ENCODE results near the gene PPP6C. TPM values are rescaled to one million over a fixed set of nuclear protein-coding genes. Genes with fewer than 3 reads are reported as not detected.

PPP6C gene
- total and polyA plus RNA-seq, 2 of the 13 experiments (the other 11 are each of a cell fraction or from before 2014, with no cell fraction given), result 18.5 to 20.9 TPM

DNA sequence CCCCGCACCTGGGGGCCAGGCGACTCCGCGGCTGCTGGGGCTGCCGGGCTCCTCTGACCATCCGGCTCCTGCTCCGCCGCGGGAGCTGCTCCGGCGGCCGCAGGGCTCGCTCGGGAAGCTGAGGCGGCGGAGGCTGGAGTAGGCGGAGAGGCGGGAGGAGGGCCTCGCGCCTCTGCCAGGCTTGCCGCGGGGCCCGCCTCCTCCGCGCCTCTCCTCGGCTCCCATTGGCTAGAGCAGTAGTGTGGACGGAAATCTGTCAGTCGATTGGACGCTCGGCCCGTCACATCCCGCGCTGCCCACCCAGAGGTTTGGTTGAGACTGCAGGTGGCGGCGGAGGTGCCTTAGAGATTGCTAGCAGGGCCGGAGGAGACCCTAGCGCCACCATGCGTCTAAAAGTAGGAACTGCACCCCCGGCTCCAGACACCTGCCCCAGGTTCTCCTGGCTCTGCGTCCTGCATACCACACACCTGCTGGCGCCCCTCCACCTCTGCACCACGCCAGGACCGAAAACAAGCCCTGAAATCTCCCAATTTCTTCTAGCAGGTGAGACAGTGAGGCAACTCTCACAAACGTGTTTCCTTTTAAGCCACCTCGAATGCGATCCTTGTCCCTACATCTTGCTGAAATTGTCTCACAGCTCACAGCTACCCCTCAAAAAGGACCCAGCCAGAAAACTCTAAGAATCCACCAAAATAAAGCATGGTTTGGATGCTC is 46.1 kb downstream of the PPP6C start, which contains the start of gene SCAI (continued):
- TF ChIP-seq, protein P1, sequence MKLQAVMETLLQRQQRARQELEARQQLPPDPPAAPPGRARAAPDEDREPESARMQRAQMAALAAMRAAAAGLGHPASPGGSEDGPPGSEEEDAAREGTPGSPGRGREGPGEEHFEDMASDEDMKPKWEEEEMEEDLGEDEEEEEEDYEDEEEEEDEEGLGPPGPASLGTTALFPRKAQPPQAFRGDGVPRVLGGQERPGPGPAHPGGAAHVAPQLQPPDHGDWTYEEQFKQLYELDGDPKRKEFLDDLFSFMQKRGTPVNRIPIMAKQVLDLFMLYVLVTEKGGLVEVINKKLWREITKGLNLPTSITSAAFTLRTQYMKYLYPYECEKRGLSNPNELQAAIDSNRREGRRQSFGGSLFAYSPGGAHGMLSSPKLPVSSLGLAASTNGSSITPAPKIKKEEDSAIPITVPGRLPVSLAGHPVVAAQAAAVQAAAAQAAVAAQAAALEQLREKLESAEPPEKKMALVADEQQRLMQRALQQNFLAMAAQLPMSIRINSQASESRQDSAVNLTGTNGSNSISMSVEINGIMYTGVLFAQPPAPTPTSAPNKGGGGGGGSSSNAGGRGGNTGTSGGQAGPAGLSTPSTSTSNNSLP (IDR thresholded peaks at IDR 0.05; ENCODE audit: low read depth, low read length), result no peak
- TF ChIP-seq HMGXB3 (CRISPR knock-in tag; IDR thresholded peaks at IDR 0.05; ENCODE audit: borderline replicate concordance) (no peak), ZFP36 (IDR thresholded peaks at IDR 0.05; ENCODE audit: borderline replicate concordance, low read depth, low read length, partially characterized antibody) (peak; percentile 3), MXD4 (CRISPR knock-in tag; IDR thresholded peaks at IDR 0.05) (no peak), ZNF383 (CRISPR knock-in tag; IDR thresholded peaks at IDR 0.05; ENCODE audit: borderline replicate concordance) (no peak), YEATS4 (CRISPR knock-in tag; IDR thresholded peaks at IDR 0.05; ENCODE audit: borderline replicate concordance) (peak; percentile 18; the same call in 1 of the 2 replicates), ZNF883 (CRISPR knock-in tag; IDR thresholded peaks at IDR 0.05; ENCODE audit: not compliant biosample characterization) (no peak), ZBTB43 (CRISPR knock-in tag; conservative IDR thresholded peaks at IDR 0.05) (no peak), ZNF484 (CRISPR knock-in tag; IDR thresholded peaks at IDR 0.05; ENCODE audit: borderline replicate concordance, low read depth) (no peak), POGK (CRISPR knock-in tag; conservative IDR thresholded peaks at IDR 0.05) (no peak), ZNF329 (CRISPR knock-in tag; IDR thresholded peaks at IDR 0.05; ENCODE audit: low read depth) (no peak)
- TF ChIP-seq, protein P2, sequence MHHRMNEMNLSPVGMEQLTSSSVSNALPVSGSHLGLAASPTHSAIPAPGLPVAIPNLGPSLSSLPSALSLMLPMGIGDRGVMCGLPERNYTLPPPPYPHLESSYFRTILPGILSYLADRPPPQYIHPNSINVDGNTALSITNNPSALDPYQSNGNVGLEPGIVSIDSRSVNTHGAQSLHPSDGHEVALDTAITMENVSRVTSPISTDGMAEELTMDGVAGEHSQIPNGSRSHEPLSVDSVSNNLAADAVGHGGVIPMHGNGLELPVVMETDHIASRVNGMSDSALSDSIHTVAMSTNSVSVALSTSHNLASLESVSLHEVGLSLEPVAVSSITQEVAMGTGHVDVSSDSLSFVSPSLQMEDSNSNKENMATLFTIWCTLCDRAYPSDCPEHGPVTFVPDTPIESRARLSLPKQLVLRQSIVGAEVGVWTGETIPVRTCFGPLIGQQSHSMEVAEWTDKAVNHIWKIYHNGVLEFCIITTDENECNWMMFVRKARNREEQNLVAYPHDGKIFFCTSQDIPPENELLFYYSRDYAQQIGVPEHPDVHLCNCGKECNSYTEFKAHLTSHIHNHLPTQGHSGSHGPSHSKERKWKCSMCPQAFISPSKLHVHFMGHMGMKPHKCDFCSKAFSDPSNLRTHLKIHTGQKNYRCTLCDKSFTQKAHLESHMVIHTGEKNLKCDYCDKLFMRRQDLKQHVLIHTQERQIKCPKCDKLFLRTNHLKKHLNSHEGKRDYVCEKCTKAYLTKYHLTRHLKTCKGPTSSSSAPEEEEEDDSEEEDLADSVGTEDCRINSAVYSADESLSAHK (CRISPR knock-in tag; IDR thresholded peaks at IDR 0.05; ENCODE audit: borderline replicate concordance), result no peak
- TF ChIP-seq, protein P3, sequence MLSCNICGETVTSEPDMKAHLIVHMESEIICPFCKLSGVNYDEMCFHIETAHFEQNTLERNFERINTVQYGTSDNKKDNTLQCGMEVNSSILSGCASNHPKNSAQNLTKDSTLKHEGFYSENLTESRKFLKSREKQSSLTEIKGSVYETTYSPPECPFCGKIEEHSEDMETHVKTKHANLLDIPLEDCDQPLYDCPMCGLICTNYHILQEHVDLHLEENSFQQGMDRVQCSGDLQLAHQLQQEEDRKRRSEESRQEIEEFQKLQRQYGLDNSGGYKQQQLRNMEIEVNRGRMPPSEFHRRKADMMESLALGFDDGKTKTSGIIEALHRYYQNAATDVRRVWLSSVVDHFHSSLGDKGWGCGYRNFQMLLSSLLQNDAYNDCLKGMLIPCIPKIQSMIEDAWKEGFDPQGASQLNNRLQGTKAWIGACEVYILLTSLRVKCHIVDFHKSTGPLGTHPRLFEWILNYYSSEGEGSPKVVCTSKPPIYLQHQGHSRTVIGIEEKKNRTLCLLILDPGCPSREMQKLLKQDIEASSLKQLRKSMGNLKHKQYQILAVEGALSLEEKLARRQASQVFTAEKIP (CRISPR knock-in tag; IDR thresholded peaks at IDR 0.05; ENCODE audit: borderline replicate concordance), result no peak
